ENCODE data around the gene COLEC12. TPM values are rescaled to one million over a fixed set of nuclear protein-coding genes. Genes with fewer than 3 reads are reported as not detected.
A peak's percentile ranks its signal among the peaks of the same experiment; 100 is the strongest.

COLEC12 gene
- 9.9 TPM for total RNA-seq
- long read RNA-seq, full-length matches to known transcripts, result 3 of 5 reads
- long read RNA-seq, partial matches to known transcripts, result 2 of 5 reads
- long read RNA-seq, other reads (novel, unspliced or antisense), result 0 of 5 reads

DNA sequence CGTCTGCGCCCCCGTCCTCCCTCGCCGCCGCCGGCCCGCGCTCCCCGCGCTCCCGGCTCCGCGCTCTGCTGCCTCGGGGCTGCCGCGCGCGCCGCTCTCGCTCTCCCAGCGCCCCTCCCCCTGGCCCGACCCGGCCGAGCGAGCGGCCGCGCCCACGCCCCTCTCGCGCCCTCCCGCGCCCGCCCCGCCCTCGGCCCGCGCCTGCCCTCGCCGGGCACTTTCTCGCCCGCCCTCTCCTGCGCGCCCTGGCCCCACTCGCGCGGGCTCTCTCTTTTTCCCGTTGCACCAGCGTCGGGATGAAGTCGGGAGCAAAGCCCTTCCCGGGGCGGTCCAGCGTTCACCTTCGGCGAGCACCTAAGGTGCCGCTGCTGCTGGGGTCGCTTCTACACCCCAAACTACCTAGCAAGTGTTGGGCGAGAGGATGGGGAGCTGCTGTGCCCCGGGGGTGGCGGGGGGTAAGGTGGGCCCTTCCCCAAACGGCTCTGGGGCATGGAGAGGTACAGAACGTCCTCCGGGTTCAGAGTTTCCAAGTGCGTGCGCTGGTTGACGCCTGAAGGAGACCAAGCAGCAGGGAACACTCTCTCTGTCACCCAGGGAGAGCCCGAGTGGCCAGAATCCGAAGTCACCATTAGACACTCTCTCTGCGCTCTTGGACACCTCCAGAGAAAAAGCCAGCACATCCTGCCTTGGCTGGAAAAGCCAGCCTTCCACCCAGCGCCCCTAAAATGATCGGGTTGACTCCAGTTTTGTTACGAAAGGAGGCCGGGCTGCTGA is at the start of gene COLEC12:
COLEC12 (minus strand) TSS at position 70 of the 774 bp plus-strand sequence. CDS start 187 bp downstream, outside the sequence.
- peak; percentile 72 for ATAC-seq
- DNase-seq (ENCODE audit: missing footprints), result peak; percentile 71
- intact Hi-C loops (cut with DNase I), result loop anchor here (5.0 kb wide), 1 partner anchor 111 kb away; no protein-coding TSS in a partner anchor

DNA sequence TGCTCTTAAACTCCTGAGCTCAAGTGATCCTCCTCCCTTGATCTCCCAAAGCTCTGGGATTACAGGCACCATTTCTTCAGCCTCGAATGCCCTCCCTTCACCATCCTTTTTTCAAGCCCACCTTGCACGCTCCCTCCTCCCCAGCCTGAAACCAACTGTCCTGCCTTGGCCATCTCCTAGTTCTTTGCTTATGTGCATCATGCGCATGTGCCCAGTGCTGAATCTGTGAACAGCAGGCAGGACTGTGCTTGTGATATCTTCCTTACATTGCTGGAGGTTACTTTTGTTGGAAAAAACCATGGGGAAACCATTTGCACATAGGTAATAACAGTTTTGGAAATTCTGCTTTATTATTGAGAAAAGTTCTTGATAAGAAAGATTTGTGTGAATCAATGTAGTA is 49.5 kb upstream of the COLEC12 start:
- DNase-seq (ENCODE audit: missing footprints), result no peak
- no peak for ATAC-seq
- intact Hi-C loops (cut with DNase I), result no loop called here

DNA sequence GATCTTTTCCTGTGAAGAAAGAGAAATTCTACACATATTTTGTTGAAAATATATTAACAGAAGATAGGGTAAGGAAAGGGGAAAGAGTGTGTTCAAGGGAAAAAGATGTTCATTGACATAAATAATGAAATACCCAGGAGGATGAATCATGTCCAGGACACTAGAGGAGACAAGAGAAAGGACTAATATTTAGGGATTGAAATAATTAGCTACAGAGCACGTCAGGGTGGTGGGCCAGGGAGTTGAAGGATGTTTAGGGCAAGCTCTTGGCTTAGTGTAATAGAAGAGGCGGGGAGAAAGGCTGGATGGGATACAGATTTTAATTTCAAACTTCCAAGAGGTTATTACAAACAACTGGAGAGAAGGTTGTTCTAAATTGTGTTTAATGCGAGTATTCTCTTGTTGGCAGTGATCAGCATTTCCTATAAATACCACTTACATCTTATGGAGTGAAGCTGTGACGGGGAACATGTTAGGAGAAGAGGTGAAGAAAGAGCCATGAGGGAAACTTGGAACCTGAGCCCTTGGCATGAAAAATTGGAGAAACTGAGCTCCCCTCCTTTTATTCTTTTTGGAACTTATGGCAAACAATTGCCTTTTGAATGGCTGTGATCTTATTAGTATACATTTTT is 43.1 kb upstream of the COLEC12 start:
- intact Hi-C loops (cut with DNase I), result no loop called here
- DNase-seq (ENCODE audit: missing footprints) (no peak), ATAC-seq (no peak)

DNA sequence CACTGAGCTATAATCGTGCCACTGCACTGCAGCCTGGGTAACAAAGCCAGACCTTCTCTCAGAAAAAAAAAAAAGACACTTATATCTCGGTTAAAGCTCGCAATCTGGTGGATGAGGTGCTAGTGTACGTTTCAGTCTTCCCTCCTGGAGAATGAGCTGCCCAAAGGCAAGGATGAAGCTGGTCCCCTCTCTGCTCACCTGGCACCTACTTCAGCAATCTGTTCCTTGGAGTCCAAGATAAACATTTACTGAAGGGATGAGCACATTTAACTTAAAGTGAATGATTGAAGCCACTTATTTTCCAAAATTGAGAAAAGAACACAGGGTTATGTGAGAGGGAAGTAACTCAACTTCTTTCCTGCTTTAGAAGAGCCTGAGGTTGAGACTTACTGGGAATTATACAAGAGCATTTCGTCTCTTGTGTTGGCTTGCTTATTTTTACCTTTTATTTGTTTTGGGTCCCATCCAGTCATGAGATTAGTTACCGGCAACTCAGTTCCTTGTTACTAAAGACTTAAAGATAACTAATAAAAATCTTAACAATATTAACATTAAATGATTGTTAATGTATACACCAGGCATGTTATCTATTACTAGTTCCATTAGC is 33.6 kb upstream of the COLEC12 start:
- DNase-seq (ENCODE audit: missing footprints) (no peak), ATAC-seq (no peak)
- intact Hi-C loops (cut with DNase I), result no loop called here

DNA sequence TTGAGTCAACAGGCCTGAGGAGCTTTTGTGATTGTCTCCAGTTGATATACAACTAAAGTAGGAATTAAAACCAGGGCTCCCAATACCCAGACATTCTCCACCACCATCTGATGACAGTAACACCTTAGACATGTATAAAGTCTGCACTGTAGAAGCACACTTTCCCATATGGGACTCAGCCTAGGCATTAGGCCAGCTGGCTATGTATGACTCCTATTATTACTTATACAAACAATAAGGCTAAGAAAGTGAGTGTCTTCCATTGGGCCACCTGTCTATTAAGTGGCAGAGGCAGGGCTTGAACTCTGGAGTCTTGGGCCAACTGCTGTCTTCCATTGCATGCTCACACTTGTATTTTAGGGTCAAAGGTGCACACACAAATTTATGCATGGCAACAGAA is 32.1 kb upstream of the COLEC12 start:
- intact Hi-C loops (cut with DNase I), result no loop called here

DNA sequence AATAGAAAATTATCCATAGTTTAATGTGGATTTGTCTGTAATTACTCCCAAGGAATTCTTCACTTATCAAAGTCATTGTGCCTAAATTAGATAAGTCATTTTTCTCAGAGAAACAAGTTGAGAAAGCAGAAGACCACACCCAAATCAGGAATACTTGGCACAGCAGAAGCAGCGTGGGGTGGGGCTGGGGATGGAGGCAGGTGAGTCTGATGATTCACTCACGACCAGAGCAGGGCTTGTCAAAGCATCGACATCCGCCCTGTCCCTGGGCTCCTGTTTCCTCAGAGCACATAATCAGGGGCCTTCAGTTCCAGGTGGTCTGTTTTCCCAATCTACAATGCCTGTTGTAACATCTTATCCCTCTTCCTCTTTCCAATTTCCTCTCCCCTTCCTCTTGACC is 31.5 kb upstream of the COLEC12 start:
- ATAC-seq, result no peak
- no peak for DNase-seq (ENCODE audit: missing footprints)
- intact Hi-C loops (cut with DNase I), result no loop called here

More for the DNA sequence above, 32.1 kb upstream of the COLEC12 start:
- DNase-seq (ENCODE audit: missing footprints), result no peak
- no peak for ATAC-seq

DNA sequence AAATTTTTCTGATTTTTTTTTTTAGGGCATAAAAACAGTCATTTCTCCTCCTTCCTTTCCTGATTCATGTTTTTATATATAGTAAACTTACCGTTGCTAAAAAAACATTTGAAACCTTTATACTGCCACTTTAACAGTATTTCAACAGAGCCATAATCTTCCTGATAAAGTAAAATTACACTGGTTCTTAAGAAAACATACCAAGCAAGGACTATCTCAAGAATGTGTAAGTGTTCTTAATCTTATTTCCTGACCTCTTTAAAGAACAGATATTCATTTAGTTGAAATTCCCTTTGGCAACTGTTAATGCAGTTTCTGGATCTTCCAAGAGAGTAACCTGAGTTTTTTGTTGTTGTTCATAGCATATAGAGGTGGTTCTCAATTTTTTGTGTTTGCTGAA is 26.6 kb upstream of the COLEC12 start:
- intact Hi-C loops (cut with DNase I), result no loop called here
- no peak for DNase-seq (ENCODE audit: missing footprints)
- ATAC-seq, result no peak

DNA sequence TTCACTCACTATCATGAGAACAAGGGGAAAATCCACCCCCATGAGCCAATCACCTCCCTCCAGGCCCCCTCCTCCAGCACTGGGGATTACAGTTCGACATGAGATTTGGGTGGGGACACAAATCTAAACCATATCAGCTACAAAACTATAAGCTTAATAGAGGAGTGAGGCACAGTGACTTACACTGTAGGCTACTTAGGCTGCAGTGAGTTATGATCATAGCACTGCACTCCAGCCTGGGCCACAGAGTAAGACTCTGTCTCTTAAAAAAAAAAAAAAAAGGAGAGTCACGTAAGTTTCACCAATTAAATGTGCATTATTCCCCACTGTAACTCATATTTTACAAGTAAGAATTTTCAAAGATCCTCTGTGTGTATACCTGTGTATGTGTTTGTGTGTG is 26.2 kb upstream of the COLEC12 start:
- no peak for DNase-seq (ENCODE audit: missing footprints)
- intact Hi-C loops (cut with DNase I), result no loop called here
- ATAC-seq, result no peak

DNA sequence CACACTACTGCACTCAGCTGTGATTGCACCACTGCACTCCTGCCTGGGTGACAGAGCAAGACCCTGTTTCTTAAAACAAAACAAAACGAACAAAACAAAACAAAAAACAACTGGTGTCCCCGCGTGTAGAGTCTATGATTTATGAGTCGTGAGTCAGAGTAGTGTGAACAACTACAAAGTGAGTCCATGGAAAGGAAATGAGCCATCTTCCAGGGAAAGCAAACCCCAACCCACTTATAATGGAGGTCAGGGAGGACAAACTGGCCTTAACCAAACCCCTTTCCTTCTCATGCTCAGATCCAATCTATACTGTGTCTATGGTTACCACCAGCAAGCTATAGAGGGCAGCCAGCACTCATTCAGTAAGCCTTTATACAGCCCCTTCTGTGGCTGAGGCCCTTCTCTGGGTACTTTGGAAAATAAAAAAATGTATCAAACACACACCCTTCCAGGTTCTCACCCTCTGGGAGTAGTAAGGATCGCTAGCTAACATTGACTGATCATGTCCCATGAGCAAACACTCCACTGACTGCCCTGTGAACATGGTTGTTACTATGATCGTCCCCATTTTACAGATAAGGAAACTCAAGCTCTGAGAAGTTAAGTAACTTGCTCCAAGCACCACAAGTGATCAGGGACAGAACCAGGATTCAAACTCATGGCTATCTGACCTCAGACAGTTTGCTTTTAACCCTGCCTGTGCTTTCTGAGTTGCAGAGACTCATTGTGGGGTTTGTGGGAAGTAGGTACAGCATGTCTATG is 24.7 kb upstream of the COLEC12 start:
- ATAC-seq (no peak), DNase-seq (ENCODE audit: missing footprints) (no peak)
- intact Hi-C loops (cut with DNase I), result no loop called here

DNA sequence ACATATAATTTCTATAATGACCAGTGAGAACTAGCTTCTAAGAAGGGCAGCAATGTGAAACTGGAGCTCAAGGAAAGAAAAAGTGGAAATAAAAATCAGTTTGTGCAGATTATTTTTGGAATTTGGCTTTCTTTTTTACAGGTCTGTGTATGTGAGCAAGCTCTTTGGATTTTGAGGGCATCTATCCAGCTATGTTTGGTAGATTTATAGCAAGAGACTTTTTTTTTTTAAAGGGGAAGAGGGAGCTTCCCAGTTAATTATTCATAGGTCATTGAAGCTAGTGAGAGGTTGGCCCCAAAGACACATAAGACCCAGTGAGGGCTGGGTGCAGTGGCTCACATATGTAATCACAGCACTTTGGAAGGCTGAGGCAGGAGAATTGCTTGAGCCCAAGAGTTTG is 24.0 kb upstream of the COLEC12 start:
- ATAC-seq, result no peak
- intact Hi-C loops (cut with DNase I), result no loop called here
- no peak for DNase-seq (ENCODE audit: missing footprints)

DNA sequence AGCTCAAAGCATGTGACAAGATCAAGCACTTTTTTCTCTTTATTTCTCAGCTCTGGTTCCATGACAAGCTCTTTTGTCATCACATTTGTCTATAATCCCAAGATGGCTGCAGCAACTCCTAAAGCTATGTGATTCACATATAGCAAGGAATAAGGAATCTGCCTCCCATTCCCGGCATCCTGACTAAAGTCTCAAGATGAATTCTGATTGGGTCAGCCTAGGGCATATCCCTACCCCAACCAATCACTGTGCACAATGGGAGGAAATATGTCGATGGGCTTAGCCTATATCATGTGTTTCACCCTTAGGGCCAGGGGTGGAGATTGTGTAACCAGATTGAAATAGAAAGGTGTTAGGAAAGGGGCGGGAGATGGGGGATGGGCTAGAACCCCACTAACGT is 23.1 kb upstream of the COLEC12 start:
- intact Hi-C loops (cut with DNase I), result no loop called here
- ATAC-seq, result no peak
- no peak for DNase-seq (ENCODE audit: missing footprints)

DNA sequence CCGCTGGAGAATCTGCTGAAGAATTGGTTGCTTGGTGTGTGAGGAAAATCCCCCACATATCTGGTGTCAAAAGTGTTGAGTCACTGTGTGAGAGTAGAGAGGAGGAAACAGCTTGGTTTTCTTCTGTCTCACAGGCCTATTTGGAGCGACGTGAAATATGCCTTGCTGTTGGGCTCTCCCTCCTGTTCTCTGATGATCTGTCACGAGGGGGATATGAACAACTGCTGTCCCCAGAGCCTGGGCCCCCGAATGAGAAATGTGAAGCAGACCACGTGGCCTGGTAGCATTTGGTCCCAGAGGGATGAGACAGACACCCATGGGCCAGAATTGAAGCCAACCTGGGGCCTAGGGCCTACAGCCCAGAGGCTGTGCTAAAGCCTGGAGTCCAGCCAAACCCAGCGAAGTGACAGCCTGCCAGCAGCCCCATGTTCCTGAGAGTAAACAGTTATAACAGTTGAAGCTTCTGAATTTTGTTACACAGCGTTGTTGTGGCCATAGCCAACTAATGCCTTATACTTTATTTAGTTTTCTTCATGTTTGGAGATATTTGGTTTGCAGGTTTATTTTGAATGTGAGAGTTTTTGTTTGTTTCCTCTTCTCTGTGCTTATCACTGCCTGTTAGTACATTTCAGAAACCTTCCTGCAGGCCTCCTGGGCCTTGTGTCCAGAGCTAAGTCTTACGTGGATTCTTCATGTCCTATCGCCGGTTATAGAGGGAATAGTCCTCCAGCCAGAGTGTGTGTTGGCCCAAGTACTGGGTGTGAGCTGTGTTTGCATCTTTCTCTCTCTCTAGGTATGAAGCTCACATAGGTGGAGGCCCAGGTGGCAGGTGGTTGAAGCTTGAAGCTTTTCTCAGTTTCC is 18.7 kb upstream of the COLEC12 start:
- ATAC-seq (peak; percentile 84), DNase-seq (ENCODE audit: missing footprints) (peak; percentile 78)
- intact Hi-C loops (cut with DNase I), result no loop called here

DNA sequence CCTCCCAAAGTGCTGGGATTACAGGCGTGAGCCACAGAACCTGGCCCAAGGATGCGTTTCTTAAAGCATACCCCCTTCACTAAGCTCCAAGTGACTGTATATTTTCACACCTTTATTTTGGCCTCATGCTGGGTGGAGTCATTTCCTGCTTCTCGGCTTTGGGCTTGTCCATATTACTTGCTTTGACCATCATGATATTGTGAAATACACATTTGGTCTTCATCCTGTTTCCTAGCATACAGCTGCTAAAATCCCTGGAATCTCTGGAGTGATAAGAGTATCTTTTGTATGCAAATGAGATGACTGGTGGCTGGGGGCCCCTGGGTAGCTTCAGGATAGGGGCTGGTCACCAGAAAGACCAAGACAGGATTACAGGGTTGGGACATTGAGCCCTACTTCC is 17.6 kb upstream of the COLEC12 start:
- intact Hi-C loops (cut with DNase I), result no loop called here
- no peak for ATAC-seq

DNA sequence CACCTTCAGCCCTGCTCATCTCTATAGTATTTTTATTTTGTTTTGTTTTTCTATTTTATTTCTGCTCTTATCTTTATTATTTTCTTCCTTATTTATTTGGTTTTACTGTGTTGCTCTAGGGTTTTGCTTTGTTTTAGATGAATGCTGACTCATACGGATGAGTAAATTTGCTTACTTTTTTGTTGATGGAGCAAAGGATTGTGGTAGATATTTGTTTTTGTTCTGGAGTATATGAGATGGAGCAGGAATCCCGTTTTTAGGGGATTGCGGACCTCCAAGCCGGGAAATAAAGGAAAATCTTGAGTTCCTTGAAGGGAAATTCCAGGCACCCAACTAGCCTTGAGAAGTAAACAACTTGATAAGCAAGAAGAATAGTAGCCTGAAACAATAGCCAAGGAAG is 15.3 kb upstream of the COLEC12 start:
- ATAC-seq, result no peak
- intact Hi-C loops (cut with DNase I), result no loop called here

More for the DNA sequence above, 17.6 kb upstream of the COLEC12 start:
- no peak for DNase-seq (ENCODE audit: missing footprints)

DNA sequence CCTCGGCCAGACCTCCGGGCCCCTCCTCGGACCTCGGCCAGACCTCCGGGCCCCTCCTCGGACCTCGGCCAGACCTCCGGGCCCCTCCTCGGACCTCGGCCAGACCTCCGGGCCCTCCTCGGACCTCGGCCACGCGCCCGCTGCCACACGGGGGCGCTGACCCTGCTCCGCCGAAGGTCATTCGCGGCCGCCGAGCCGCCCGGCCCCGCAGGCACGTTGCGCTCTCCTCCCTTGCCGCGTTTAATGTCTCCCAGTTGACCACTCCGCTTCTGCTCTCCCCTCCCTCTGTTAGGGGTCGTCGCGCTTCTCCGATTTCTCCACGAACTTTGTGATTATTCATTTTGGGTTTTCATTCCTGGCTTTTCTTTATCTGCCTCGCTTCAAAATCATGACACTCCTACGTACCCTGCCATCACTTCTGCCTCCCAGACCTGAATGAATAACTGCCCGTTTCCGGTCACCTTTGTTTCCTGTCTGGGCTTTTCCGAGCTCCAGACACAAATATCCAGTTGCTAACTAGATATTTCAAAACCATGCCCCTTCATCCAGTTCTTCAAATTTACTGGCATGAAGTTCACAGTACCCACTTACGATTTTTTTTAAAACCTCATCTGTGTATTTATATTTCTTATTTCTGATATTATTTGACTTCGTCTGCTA is 14.8 kb upstream of the COLEC12 start:
- no peak for DNase-seq (ENCODE audit: missing footprints)
- no peak for ATAC-seq
- intact Hi-C loops (cut with DNase I), result no loop called here

More for the DNA sequence above, 15.3 kb upstream of the COLEC12 start:
- DNase-seq (ENCODE audit: missing footprints), result no peak

DNA sequence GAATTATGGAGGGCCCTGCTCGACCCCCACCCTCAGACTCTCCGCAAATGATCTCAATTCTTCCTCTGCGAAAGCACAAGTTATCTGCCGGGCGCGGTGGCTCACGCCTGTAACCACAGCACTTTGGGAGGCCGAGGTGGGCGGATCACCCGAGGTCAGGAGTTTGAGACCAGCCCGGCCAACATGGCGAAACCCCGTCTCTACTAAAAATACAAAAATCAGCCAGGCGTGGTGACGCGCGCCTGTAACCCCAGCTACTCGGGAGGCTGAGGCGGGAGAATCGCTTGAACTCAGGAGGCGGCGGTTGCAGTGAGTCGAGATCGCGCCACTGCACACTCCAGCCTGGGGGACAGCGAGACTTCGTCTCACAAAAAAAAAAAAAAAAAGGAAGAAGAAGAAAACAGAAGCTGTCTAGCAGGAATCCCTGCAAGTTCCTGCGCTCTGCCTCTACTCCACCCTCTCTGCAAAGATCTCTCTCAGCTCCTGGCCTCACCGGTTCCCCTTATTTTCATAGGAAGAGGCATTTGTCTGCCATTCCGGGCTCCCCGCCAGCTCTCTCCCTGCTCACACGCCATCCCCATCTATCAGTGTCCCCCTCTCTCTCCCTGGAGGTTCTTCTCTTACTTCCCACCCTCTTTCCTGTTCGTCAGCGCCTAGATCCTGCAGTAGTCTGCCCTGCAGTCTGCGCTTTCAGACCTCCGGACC is 13.5 kb upstream of the COLEC12 start:
- intact Hi-C loops (cut with DNase I), result no loop called here
- no peak for DNase-seq (ENCODE audit: missing footprints)
- ATAC-seq, result peak; percentile 26

DNA sequence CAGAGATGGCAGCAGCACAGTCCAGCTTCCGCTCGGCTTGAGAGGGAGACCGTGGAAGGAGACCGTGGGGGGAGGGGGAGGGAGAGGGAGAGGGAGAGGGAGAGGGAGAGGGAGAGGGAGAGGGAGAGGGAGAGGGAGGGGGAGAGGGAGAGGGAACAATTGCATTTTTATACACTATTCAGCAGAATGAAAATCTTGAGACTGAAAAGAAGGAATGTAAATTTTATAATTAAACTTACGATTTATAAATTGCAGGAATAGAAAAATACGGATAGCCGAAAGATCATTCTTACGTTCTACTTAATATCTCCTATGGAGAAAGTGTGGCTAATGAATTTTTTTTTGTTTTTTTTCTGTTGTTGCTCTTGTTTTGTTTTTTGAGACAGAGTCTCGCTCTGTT is 12.5 kb upstream of the COLEC12 start:
- no peak for ATAC-seq
- no peak for DNase-seq (ENCODE audit: missing footprints)
- intact Hi-C loops (cut with DNase I), result no loop called here
